GM23248 (cell line): ENCODE results near the gene NPS.

Experiments used
- EZH2 ChIP-seq: fragments of 200-600 bp; sonication (generic); IDR thresholded peaks from 2 replicates; pipeline ENCODE4 v1.6.1; 2018; ENCODE audit warnings: antibody characterized with exemption, mild to moderate bottlenecking; ENCODE audit not compliant: insufficient read depth, poor library complexity, severe bottlenecking
- EZH2phosphoT487 ChIP-seq: fragments of 200-600 bp; sonication (generic); IDR thresholded peaks from 2 replicates; pipeline ENCODE4 v1.6.1; 2018; ENCODE audit warnings: antibody characterized with exemption, moderate library complexity, mild to moderate bottlenecking, low read depth; ENCODE audit not compliant: insufficient read depth

GRCh38 chr10:127564644-127565043 lies 15.5 kb downstream of the NPS start:
- no peak for TF ChIP-seq EZH2phosphoT487
- no peak for TF ChIP-seq EZH2
